ENCODE data around the gene RPS6KA2.
"Not testable (repeated sequence)": the region's sequence is repeated elsewhere in the genome, so short reads cannot be mapped to it uniquely, and the experiment has no call there.

RPS6KA2 gene

DNA sequence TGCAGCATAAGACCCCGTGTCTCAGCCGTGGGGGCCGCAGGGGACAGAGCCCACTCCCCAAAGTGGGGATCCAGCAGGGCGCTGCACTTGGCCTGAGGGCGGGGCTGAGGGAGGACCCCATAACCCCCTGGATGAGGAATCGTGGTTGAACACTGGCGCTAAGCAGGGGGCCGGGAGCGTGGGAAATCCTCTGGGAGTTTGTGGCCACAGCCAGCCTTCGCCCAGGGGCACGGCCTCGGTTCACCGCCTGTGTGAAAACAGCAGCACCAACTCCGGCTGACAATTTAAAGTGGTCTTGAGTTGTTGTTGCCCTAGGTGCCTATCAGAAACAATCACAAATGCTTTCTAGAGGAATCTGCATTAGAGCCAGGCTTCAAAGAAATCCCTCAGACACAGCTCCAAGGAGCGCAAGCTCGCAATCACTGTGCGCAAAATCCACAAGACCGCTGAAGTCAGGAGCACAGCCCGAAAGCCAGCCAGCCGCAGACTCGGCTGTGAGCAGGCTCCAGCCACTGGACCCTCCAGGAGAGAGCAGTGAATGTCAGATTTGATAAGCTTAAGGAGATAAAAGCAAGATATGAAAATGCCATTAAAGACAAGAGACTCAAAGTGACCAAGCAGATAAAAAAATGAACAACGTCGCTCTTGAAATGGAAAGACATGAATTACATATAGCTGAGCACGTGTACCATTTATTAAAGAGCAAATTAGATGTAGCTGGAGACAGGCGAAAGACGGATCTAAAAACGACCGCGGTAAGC is 10.9 kb upstream of the RPS6KA2 start:
- TF ChIP-seq BHLHE40 (IDR thresholded peaks at IDR 0.05; ENCODE audit: borderline replicate concordance): no peak
- no peak for TF ChIP-seq L3MBTL2 (conservative IDR thresholded peaks at IDR 0.05)
- no peak for TF ChIP-seq ZNF384 (IDR thresholded peaks at IDR 0.05)
- no peak for TF ChIP-seq FOXM1 (IDR thresholded peaks at IDR 0.05; ENCODE audit: borderline replicate concordance)
- TF ChIP-seq NFRKB (IDR thresholded peaks at IDR 0.05): no peak
- no peak for TF ChIP-seq CTBP1 (IDR thresholded peaks at IDR 0.05; ENCODE audit: borderline replicate concordance)
- no peak for TF ChIP-seq LEF1 (IDR thresholded peaks at IDR 0.05; ENCODE audit: borderline replicate concordance)
- TF ChIP-seq, protein P1, sequence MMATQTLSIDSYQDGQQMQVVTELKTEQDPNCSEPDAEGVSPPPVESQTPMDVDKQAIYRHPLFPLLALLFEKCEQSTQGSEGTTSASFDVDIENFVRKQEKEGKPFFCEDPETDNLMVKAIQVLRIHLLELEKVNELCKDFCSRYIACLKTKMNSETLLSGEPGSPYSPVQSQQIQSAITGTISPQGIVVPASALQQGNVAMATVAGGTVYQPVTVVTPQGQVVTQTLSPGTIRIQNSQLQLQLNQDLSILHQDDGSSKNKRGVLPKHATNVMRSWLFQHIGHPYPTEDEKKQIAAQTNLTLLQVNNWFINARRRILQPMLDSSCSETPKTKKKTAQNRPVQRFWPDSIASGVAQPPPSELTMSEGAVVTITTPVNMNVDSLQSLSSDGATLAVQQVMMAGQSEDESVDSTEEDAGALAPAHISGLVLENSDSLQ (IDR thresholded peaks at IDR 0.05): no peak
- ChIA-PET CTCF (no interaction called here), POLR2A (no interaction called here)
- no peak for DNase-seq (ENCODE audit: extremely low spot score)

DNA sequence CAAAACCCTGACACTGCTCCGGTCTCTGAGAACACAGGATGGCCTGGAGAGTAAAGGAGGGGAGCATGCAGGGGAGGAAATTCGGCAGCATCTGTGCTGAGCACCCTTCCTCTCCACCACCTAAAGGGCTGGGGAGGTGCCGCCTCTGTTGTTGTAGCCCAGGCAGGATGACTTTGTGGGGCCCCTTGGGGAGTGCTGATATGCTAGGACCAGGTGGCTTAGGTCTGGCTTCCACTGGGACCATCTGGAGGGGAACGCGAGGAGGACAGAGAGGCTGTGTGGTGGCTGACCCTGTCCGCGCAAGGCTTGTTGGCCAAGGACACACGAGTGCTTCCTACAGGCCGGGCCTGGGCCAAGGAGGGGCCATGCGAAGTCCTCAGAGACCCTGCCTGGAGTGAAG is 9.9 kb upstream of the RPS6KA2 start:
- no peak for TF ChIP-seq CTBP1 (IDR thresholded peaks at IDR 0.05; ENCODE audit: borderline replicate concordance)
- TF ChIP-seq ARNT (IDR thresholded peaks at IDR 0.05): no peak
- no peak for TF ChIP-seq SUZ12 (IDR thresholded peaks at IDR 0.05)
- no peak for TF ChIP-seq ELF4 (IDR thresholded peaks at IDR 0.05)
- no peak for TF ChIP-seq FOXM1 (IDR thresholded peaks at IDR 0.05; ENCODE audit: borderline replicate concordance)
- TF ChIP-seq BHLHE40 (IDR thresholded peaks at IDR 0.05; ENCODE audit: borderline replicate concordance): no peak
- TF ChIP-seq NFRKB (IDR thresholded peaks at IDR 0.05): no peak
- TF ChIP-seq SP1 (IDR thresholded peaks at IDR 0.05): no peak
- no peak for TF ChIP-seq HDGF (IDR thresholded peaks at IDR 0.05; ENCODE audit: borderline replicate concordance)
- TF ChIP-seq LEF1 (IDR thresholded peaks at IDR 0.05; ENCODE audit: borderline replicate concordance): no peak
- TF ChIP-seq TARDBP (IDR thresholded peaks at IDR 0.05): no peak
- TF ChIP-seq L3MBTL2 (conservative IDR thresholded peaks at IDR 0.05): no peak
- TF ChIP-seq, protein P1 (IDR thresholded peaks at IDR 0.05): no peak
- TF ChIP-seq FOXK2 (IDR thresholded peaks at IDR 0.05): no peak
- TF ChIP-seq ZNF384 (IDR thresholded peaks at IDR 0.05): no peak
- no peak for TF ChIP-seq FOXA1 (IDR thresholded peaks at IDR 0.05)
- no peak for DNase-seq (ENCODE audit: extremely low spot score)
- CTCF ChIA-PET: interaction anchor here (0.5 kb wide), 1 partner anchor 10 kb away, joined by 3 read pairs; no protein-coding TSS in a partner anchor
- POLR2A ChIA-PET: no interaction called here

DNA sequence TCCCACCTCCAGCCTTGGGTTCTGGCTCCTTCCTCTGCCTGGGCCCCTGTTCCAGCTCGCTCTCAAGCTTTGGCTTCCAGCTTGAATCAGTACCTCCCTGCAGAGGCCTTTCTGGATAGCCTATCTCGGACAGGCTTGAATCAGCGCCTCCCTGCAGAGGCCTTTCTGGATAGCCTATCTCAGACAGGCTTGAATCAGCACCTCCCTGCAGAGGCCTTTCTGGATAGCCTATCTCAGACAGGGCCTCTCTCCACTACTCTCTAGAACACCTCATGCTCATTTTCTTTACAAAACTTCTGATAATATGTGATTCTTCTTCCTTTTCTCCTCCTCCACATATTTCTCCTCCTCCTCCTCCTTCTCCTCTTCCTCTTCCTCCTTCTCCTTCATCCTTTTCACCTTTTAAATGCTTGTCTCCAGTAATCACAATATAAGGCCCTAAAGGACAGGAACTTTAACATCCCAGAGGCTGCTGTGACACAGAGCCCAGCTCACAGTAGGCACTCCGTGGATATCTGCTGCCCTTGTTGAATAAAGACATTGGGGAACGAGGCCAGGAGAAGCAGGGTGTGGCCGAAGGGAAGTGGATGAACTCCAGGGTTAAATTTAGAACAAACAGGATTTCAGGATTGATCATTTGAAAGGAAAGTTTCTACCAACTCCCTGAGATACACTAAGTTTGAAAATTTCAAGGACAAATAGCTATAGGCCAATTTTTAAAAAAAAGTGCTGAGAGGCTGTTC is 9.3 kb upstream of the RPS6KA2 start:
- TF ChIP-seq CTBP1 (IDR thresholded peaks at IDR 0.05; ENCODE audit: borderline replicate concordance) (no peak), SUZ12 (IDR thresholded peaks at IDR 0.05) (no peak), ZNF384 (IDR thresholded peaks at IDR 0.05) (no peak), ELF4 (IDR thresholded peaks at IDR 0.05) (no peak), TARDBP (IDR thresholded peaks at IDR 0.05) (no peak), LEF1 (IDR thresholded peaks at IDR 0.05; ENCODE audit: borderline replicate concordance) (no peak), HDGF (IDR thresholded peaks at IDR 0.05; ENCODE audit: borderline replicate concordance) (no peak), ARNT (IDR thresholded peaks at IDR 0.05) (no peak), FOXA1 (IDR thresholded peaks at IDR 0.05) (no peak), SP1 (IDR thresholded peaks at IDR 0.05) (no peak), NFRKB (IDR thresholded peaks at IDR 0.05) (no peak), L3MBTL2 (conservative IDR thresholded peaks at IDR 0.05) (no peak), FOXK2 (IDR thresholded peaks at IDR 0.05) (no peak), BHLHE40 (IDR thresholded peaks at IDR 0.05; ENCODE audit: borderline replicate concordance) (no peak), FOXM1 (IDR thresholded peaks at IDR 0.05; ENCODE audit: borderline replicate concordance) (no peak)
- TF ChIP-seq, protein P1 (IDR thresholded peaks at IDR 0.05): no peak
- no peak for DNase-seq (ENCODE audit: extremely low spot score)
- CTCF ChIA-PET: interaction anchor here (0.5 kb wide), 1 partner anchor 9 kb away, joined by 3 read pairs; no protein-coding TSS in a partner anchor
- POLR2A ChIA-PET: no interaction called here

DNA sequence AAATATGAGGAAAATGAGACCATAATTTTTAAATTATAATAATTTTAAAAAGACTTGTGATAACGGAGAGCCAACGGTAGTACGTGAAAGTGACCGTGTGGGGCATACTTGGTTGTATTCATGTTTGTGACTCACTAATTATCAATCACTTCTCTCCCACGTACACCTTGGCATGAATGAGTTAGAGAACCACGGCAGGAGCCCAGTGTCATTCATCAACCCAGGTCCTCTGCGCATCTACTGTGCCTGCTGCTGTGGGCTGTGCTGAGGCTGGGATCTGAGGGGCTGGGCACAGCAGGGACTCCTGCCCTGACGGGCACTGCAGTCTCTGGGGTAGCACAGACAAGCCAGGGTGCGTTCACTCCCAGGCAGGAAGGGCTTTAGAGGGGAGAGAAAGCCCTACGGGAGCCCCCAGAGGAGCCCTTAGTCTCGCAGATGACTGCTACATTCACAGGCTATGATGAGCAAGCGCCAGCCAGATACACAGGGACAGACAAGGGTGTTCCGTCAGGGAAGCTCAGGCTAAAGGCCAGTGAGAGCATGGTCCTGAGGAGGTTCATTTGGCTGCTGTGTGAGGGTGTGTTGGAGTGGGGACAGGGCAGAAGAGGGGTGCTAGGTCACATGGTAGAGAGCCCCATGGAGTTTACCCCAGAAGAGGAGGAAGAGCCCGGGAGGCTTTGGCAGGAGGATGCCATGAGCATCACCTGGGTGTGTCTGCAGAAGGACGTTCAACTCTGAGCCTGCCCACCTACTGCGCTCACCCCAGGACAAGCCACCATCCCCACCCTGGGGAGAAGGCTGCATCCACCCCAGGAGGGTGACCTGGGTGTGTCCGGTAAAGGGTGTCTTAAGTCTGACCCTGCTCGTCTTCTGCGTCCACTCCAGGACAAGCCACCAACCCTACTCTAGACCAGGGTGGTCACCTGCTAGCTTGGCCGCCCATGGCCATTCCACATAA is 8.2 kb upstream of the RPS6KA2 start:
- no peak for TF ChIP-seq FOXK2 (IDR thresholded peaks at IDR 0.05)
- TF ChIP-seq, protein P1 (IDR thresholded peaks at IDR 0.05): no peak
- no peak for TF ChIP-seq LEF1 (IDR thresholded peaks at IDR 0.05; ENCODE audit: borderline replicate concordance)
- TF ChIP-seq HDGF (IDR thresholded peaks at IDR 0.05; ENCODE audit: borderline replicate concordance): no peak
- no peak for TF ChIP-seq TARDBP (IDR thresholded peaks at IDR 0.05)
- TF ChIP-seq CTBP1 (IDR thresholded peaks at IDR 0.05; ENCODE audit: borderline replicate concordance): no peak
- TF ChIP-seq ELF4 (IDR thresholded peaks at IDR 0.05): no peak
- no peak for TF ChIP-seq SUZ12 (IDR thresholded peaks at IDR 0.05)
- no peak for TF ChIP-seq ZNF384 (IDR thresholded peaks at IDR 0.05)
- no peak for DNase-seq (ENCODE audit: extremely low spot score)
- ChIA-PET POLR2A (no interaction called here), CTCF (no interaction called here)

DNA sequence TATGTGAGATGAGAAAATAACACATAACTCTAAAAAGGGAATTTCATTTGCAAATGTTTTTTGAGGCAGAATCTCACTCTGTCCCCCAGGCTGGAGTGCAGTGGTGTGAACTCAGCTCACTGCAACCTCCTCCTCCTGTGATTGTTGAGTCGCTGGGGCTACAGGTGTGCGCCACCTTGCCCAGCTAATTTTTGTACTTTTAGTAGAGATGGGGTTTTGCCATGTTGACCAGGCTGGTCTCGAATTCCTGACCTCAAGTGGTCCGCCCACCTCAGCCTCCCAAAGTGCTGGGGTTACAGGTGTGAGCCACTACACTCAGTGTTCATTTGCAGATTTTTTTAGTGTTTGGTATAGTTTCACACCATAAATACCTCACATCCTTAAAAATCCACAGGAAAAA is 7.5 kb upstream of the RPS6KA2 start:
- DNase-seq (ENCODE audit: extremely low spot score); CTCF ChIA-PET; POLR2A ChIA-PET: not testable (repeated sequence)
